ENCODE measurements around the gene RNF20. TPM values are rescaled to one million over a fixed set of nuclear protein-coding genes. Genes with fewer than 3 reads are reported as not detected.
A peak's percentile ranks its signal among the peaks of the same experiment; 100 is the strongest.

The RNF20 gene
- total and polyA plus RNA-seq, 2 of the 13 experiments (the other 11 are each of a cell fraction or from before 2014, with no cell fraction given) = 12.7 to 37.6 TPM

DNA sequence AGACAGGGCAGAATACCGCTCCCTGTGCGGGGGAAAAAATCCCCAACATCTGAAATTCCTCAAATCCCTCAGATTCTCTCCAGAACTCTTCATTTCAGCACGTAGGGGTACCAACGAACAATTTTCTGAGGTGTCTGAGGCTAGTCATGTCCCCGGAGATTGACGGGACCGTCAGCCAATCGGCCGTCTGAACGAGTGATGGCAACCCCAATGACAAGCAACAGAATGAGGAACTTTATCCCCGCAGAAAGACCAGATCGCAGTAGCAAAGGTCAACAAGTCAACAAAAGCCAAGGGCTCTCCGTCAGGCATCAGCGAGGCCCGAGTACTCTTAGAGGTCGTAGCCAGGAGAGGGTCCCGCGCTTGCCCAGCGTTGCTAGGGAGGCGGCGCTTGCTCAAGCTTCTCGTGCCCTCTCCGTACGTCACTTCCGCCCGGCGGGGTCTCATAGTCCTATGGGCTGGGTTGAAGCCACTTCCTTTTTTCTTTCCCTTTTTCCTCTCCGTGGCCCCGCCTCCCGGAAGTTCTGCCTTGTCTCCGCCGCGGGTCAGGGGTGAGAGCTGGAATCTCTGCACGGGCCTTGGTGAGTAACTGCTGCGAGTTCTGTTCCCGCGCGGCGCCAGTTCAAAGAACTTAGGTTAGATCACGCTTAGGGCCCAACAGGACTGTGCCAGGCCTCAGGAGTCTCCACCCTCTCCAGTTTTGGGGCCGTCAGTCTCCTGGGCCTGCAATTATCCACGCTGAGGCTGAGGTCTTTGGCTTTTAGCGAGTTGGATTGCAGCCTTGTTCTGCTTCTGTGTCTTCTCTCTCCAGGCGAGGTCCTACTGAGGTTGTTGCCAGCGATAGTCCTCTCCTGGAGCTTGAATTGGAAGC lies at the start of gene RNF20 (continued):
- TF ChIP-seq HES4 (CRISPR knock-in tag; IDR thresholded peaks at IDR 0.05; ENCODE audit: borderline replicate concordance) = no peak
- 0 out of 2 replicates have a peak, but pooled peaks have one; percentile 40 for TF ChIP-seq ZNF160 (CRISPR knock-in tag; IDR thresholded peaks at IDR 0.05)
- TF ChIP-seq FOXA3 (CRISPR knock-in tag; IDR thresholded peaks at IDR 0.05) = no peak
- peak; percentile 41 for TF ChIP-seq HNRNPLL (IDR thresholded peaks at IDR 0.05; ENCODE audit: low read depth, low read length, poor library complexity, severe bottlenecking)
- TF ChIP-seq, protein P1, sequence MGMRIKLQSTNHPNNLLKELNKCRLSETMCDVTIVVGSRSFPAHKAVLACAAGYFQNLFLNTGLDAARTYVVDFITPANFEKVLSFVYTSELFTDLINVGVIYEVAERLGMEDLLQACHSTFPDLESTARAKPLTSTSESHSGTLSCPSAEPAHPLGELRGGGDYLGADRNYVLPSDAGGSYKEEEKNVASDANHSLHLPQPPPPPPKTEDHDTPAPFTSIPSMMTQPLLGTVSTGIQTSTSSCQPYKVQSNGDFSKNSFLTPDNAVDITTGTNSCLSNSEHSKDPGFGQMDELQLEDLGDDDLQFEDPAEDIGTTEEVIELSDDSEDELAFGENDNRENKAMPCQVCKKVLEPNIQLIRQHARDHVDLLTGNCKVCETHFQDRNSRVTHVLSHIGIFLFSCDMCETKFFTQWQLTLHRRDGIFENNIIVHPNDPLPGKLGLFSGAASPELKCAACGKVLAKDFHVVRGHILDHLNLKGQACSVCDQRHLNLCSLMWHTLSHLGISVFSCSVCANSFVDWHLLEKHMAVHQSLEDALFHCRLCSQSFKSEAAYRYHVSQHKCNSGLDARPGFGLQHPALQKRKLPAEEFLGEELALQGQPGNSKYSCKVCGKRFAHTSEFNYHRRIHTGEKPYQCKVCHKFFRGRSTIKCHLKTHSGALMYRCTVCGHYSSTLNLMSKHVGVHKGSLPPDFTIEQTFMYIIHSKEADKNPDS (CRISPR knock-in tag; IDR thresholded peaks at IDR 0.05) = no peak
- TF ChIP-seq RFXAP (CRISPR knock-in tag; IDR thresholded peaks at IDR 0.05; ENCODE audit: borderline replicate concordance) = no peak
- no peak for TF ChIP-seq ZNF30 (CRISPR knock-in tag; IDR thresholded peaks at IDR 0.05)
- peak; percentile 80 for TF ChIP-seq TARDBP (CRISPR knock-in tag; IDR thresholded peaks at IDR 0.05)
- TF ChIP-seq MED8 (CRISPR knock-in tag; IDR thresholded peaks at IDR 0.05; ENCODE audit: insufficient replicate concordance) = no peak
- TF ChIP-seq, protein P2, sequence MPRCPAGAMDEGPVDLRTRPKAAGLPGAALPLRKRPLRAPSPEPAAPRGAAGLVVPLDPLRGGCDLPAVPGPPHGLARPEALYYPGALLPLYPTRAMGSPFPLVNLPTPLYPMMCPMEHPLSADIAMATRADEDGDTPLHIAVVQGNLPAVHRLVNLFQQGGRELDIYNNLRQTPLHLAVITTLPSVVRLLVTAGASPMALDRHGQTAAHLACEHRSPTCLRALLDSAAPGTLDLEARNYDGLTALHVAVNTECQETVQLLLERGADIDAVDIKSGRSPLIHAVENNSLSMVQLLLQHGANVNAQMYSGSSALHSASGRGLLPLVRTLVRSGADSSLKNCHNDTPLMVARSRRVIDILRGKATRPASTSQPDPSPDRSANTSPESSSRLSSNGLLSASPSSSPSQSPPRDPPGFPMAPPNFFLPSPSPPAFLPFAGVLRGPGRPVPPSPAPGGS (CRISPR knock-in tag; IDR thresholded peaks at IDR 0.05) = no peak; the same call in 1 of the 2 replicates
- TF ChIP-seq SMC3 (IDR thresholded peaks at IDR 0.05; ENCODE audit: low read length) = no peak
- TF ChIP-seq BHLHE40 (IDR thresholded peaks at IDR 0.05; ENCODE audit: low read length) = peak; percentile 79
- TF ChIP-seq JUNB (CRISPR knock-in tag; IDR thresholded peaks at IDR 0.05; ENCODE audit: borderline replicate concordance) = no peak
- no peak for TF ChIP-seq HNRNPH1 (optimal IDR thresholded peaks at IDR 0.05; ENCODE audit: low read depth, low read length)
- no peak for TF ChIP-seq NAIF1 (CRISPR knock-in tag; IDR thresholded peaks at IDR 0.05; ENCODE audit: borderline replicate concordance)
- no peak for TF ChIP-seq ZFP82 (CRISPR knock-in tag; IDR thresholded peaks at IDR 0.05; ENCODE audit: borderline replicate concordance)
- TF ChIP-seq SOX13 (IDR thresholded peaks at IDR 0.05) = no peak
- peak in 1 of 2 experiments; percentile 40; a peak in 1 of 4 replicates for TF ChIP-seq SOX13 (CRISPR knock-in tag; conservative IDR thresholded peaks at IDR 0.05 in 1 of 2, IDR thresholded peaks at IDR 0.05 in 1 of 2)
- TF ChIP-seq ZNF616 (CRISPR knock-in tag; IDR thresholded peaks at IDR 0.05; ENCODE audit: low read depth) = no peak
- no peak for TF ChIP-seq ZNF256 (CRISPR knock-in tag; conservative IDR thresholded peaks at IDR 0.05)
- no peak for TF ChIP-seq ZFYVE20 (CRISPR knock-in tag; IDR thresholded peaks at IDR 0.05; ENCODE audit: borderline replicate concordance, low read depth)

Measured in HepG2 (cell line).